ENCODE results near the gene PRMT1. TPM values are rescaled to one million over a fixed set of nuclear protein-coding genes. Genes with fewer than 3 reads are reported as not detected.

Gene PRMT1
- total and polyA plus RNA-seq, 9 of the 15 experiments (the other 6 are each of a cell fraction or from before 2014, with no cell fraction given) = 13.3 to 464 (median 326) TPM

DNA sequence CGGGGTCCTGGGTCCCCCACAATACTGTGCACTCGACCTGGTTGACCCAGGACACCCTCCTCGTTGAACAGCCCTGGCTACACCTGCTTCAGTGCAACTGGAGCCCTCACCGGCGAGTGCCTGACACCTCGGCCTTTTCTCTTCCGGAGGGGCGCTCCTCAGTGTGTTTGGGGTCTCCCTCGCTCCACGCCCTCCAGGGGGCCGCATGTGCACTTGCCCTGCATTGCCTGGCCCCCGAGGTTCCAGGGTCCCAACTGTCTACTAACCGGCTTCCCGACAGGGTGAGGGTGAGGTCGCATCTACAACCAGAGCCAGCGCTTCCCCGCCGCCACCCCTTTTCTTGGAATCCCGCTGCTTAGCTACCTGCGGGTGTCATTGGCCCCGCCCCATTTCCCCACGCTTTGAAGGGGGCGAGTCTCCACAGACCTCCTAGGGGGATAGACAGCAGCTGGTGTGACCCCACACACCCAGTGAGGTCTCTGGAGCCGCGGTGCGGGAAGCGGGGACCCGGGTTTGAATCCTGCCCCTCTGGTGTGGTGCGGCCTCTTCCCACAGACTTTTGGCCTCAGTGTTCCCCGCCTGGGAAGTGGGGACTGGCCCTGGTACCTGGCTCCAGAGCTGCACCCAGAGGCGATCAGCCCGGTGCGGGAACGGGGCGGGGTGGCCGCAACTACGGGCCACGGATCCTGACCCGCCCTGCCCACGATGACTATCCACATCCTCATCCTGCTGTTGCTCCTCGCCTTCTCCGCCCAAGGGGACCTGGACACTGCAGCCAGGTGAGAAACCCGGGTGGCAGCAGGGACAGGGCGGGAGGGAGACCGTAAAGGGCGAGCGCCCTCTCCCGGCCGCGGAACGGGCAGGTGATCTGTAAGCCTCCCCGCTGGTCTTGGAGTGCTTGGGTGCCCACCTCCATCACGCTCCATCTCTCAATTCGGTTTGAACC lies 12.3 kb downstream of the PRMT1 start, which contains the start of gene ADM5 (continued):
- no peak for TF ChIP-seq ZNF408 (CRISPR knock-in tag; IDR thresholded peaks at IDR 0.05; ENCODE audit: low read depth)
- peak; percentile 25 for TF ChIP-seq POLR2B (IDR thresholded peaks at IDR 0.05; ENCODE audit: low read depth, partially characterized antibody)
- TF ChIP-seq E2F5 (CRISPR knock-in tag; IDR thresholded peaks at IDR 0.05) = no peak
- TF ChIP-seq RBM25 (IDR thresholded peaks at IDR 0.05; ENCODE audit: low read depth, low read length, severe bottlenecking) = no peak
- TF ChIP-seq, protein P1, sequence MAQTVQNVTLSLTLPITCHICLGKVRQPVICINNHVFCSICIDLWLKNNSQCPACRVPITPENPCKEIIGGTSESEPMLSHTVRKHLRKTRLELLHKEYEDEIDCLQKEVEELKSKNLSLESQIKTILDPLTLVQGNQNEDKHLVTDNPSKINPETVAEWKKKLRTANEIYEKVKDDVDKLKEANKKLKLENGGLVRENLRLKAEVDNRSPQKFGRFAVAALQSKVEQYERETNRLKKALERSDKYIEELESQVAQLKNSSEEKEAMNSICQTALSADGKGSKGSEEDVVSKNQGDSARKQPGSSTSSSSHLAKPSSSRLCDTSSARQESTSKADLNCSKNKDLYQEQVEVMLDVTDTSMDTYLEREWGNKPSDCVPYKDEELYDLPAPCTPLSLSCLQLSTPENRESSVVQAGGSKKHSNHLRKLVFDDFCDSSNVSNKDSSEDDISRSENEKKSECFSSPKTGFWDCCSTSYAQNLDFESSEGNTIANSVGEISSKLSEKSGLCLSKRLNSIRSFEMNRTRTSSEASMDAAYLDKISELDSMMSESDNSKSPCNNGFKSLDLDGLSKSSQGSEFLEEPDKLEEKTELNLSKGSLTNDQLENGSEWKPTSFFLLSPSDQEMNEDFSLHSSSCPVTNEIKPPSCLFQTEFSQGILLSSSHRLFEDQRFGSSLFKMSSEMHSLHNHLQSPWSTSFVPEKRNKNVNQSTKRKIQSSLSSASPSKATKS (CRISPR knock-in tag; IDR thresholded peaks at IDR 0.05) = no peak
- TF ChIP-seq ZNF197 (CRISPR knock-in tag; IDR thresholded peaks at IDR 0.05; ENCODE audit: low read depth) = no peak
- no peak for TF ChIP-seq CEBPZ (IDR thresholded peaks at IDR 0.05; ENCODE audit: borderline replicate concordance, low read depth, low read length)
- TF ChIP-seq, protein P2, sequence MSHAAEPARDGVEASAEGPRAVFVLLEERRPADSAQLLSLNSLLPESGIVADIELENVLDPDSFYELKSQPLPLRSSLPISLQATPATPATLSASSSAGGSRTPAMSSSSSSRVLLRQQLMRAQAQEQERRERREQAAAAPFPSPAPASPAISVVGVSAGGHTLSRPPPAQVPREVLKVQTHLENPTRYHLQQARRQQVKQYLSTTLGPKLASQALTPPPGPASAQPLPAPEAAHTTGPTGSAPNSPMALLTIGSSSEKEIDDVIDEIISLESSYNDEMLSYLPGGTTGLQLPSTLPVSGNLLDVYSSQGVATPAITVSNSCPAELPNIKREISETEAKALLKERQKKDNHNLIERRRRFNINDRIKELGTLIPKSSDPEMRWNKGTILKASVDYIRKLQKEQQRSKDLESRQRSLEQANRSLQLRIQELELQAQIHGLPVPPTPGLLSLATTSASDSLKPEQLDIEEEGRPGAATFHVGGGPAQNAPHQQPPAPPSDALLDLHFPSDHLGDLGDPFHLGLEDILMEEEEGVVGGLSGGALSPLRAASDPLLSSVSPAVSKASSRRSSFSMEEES (CRISPR knock-in tag; IDR thresholded peaks at IDR 0.05) = no peak
- no peak for TF ChIP-seq ZBTB1 (CRISPR knock-in tag; IDR thresholded peaks at IDR 0.05; ENCODE audit: borderline replicate concordance, low read depth)
- peak; percentile 42; the same call in 1 of the 2 replicates for TF ChIP-seq POLR2AphosphoS5 (IDR thresholded peaks at IDR 0.05; ENCODE audit: control insufficient read depth, insufficient read depth, low read depth, low read length)
- peak; percentile 34 for TF ChIP-seq FIP1L1 (IDR thresholded peaks at IDR 0.05; ENCODE audit: low read depth, low read length, poor library complexity, severe bottlenecking)
- TF ChIP-seq HMGN3 (IDR thresholded peaks at IDR 0.05; ENCODE audit: borderline replicate concordance, extremely low read depth, insufficient read length, low read depth, low read length) = peak; percentile 16
- TF ChIP-seq RBFOX2 (IDR thresholded peaks at IDR 0.05; ENCODE audit: low read depth, low read length) = peak; percentile 52; the same call in 1 of the 2 replicates
- no peak for TF ChIP-seq ATF7 (IDR thresholded peaks at IDR 0.05)
- TF ChIP-seq MBD2 (IDR thresholded peaks at IDR 0.05; ENCODE audit: borderline replicate concordance, low read depth) = no peak
- no peak for TF ChIP-seq HCFC1 (IDR thresholded peaks at IDR 0.05; ENCODE audit: low read depth, low read length)
- no peak for TF ChIP-seq ZKSCAN1 (IDR thresholded peaks at IDR 0.05; ENCODE audit: low read depth, low read length)
- TF ChIP-seq DACH1 (IDR thresholded peaks at IDR 0.05; ENCODE audit: partially characterized antibody) = no peak
